Stimulated activated CD8-positive, alpha-beta memory T cell treated with anti-CD3 and anti-CD28 coated beads, Interleukin-12 subunit alpha, Interleukin-12 subunit beta, amount 100 ng/mL, for 24 hours (primary cell): Measurements from ENCODE around the gene CRYBB3.

Experiments used
- DNase-seq: peaks from one replicate; pipeline ENCODE4 v3.0.0-alpha.2; 2020; ENCODE audit errors: extremely low read depth

The CRYBB3 gene

GRCh38 chr22:25199731-25200520 is at the start of gene CRYBB3:
Gene CRYBB3 (plus strand): TSS chr22:25199858. CDS start chr22:25201397, 1,539 bp downstream.
- no peak for DNase-seq

- no peak for DNase-seq
These were observed 45.5 kb upstream of the CRYBB3 start for GRCh38 chr22:25153961-25154666.

- DNase-seq, result no peak
These were observed 45.0 kb upstream of the CRYBB3 start for GRCh38 chr22:25154667-25154999.

GRCh38 chr22:25156736-25157135 is 42.9 kb upstream of the CRYBB3 start:
- no peak for DNase-seq

GRCh38 chr22:25159028-25159427 is 40.6 kb upstream of the CRYBB3 start:
- no peak for DNase-seq

- no peak for DNase-seq
These were observed 39.3 kb upstream of the CRYBB3 start for GRCh38 chr22:25160120-25160996.

- no peak for DNase-seq
These were observed 38.4 kb upstream of the CRYBB3 start for GRCh38 chr22:25161017-25161915.

GRCh38 chr22:25161916-25162530 is 37.6 kb upstream of the CRYBB3 start:
- no peak for DNase-seq

- no peak for DNase-seq
These were observed 37.1 kb upstream of the CRYBB3 start for GRCh38 chr22:25162561-25162960.

- DNase-seq, result no peak
These were observed 33.9 kb upstream of the CRYBB3 start for GRCh38 chr22:25165785-25166184.

GRCh38 chr22:25166266-25167040 is 33.2 kb upstream of the CRYBB3 start:
- no peak for DNase-seq

GRCh38 chr22:25167082-25167481 is 32.6 kb upstream of the CRYBB3 start:
- DNase-seq, result no peak

- no peak for DNase-seq
These were observed 31.6 kb upstream of the CRYBB3 start for GRCh38 chr22:25167834-25168601.

- no peak for DNase-seq
These were observed 30.2 kb upstream of the CRYBB3 start for GRCh38 chr22:25169278-25170031.

GRCh38 chr22:25170426-25170980 is 29.2 kb upstream of the CRYBB3 start:
- DNase-seq, result no peak

GRCh38 chr22:25172153-25172552 is 27.5 kb upstream of the CRYBB3 start:
- DNase-seq, result no peak

- no peak for DNase-seq
These were observed 25.3 kb upstream of the CRYBB3 start for GRCh38 chr22:25174156-25174887.
